ENCODE measurements around the gene CADPS2. TPM values are rescaled to one million over a fixed set of nuclear protein-coding genes. Genes with fewer than 3 reads are reported as not detected.

The CADPS2 gene
- total and polyA plus RNA-seq, 9 donors: 4.4 to 11.3 (median 7.4) TPM

- no peaks in the 10 kb centered on the region for H3K9me3 ChIP-seq (replicated peaks; ENCODE audit: control insufficient read depth, low read depth, low read length)
- H3K4me3 ChIP-seq (ENCODE audit: low read length): no peak overlapping the region
- no peaks in the 10 kb centered on the region for H3K27me3 ChIP-seq (ENCODE audit: control insufficient read depth, insufficient read depth, low read length)
- no CpG with 5 or more reads among the region's 1 CpG for WGBS (ENCODE audit: insufficient coverage)
- no peak for DNase-seq
- no peak overlapping the region for H3K27ac ChIP-seq (ENCODE audit: low read length)
- H3K36me3 ChIP-seq (ENCODE audit: control insufficient read depth, insufficient read depth, low read length): no peaks in the 10 kb centered on the region
- H3K4me1 ChIP-seq (ENCODE audit: control insufficient read depth, insufficient read depth, low read length): no peaks in the 10 kb centered on the region
Measured at GRCh38 chr7:122384528-122384927, 501.7 kb downstream of the CADPS2 start.

- H3K4me1 ChIP-seq (ENCODE audit: control insufficient read depth, insufficient read depth, low read length): no peaks in the 10 kb centered on the region
- H3K4me3 ChIP-seq (ENCODE audit: low read length): no peak overlapping the region
- WGBS (ENCODE audit: insufficient coverage): 20% methylated on average over 1 of the region's 3 CpGs
- DNase-seq: no peak
- H3K36me3 ChIP-seq (ENCODE audit: control insufficient read depth, insufficient read depth, low read length): no peaks in the 10 kb centered on the region
- H3K27me3 ChIP-seq (ENCODE audit: control insufficient read depth, insufficient read depth, low read length): no peaks in the 10 kb centered on the region
- no peak overlapping the region for H3K27ac ChIP-seq (ENCODE audit: low read length)
- no peaks in the 10 kb centered on the region for H3K9me3 ChIP-seq (replicated peaks; ENCODE audit: control insufficient read depth, low read depth, low read length)
Measured at GRCh38 chr7:122383934-122384333, 502.3 kb downstream of the CADPS2 start.

GRCh38 chr7:122380992-122381391, 505.3 kb downstream of the CADPS2 start:
- no peak overlapping the region for H3K27ac ChIP-seq (ENCODE audit: low read length)
- no peaks in the 10 kb centered on the region for H3K4me1 ChIP-seq (ENCODE audit: control insufficient read depth, insufficient read depth, low read length)
- no peaks in the 10 kb centered on the region for H3K36me3 ChIP-seq (ENCODE audit: control insufficient read depth, insufficient read depth, low read length)
- DNase-seq: no peak
- WGBS (ENCODE audit: insufficient coverage): no CpG with 5 or more reads among the region's 3 CpGs
- no peaks in the 10 kb centered on the region for H3K27me3 ChIP-seq (ENCODE audit: control insufficient read depth, insufficient read depth, low read length)
- H3K9me3 ChIP-seq (replicated peaks; ENCODE audit: control insufficient read depth, low read depth, low read length): no peaks in the 10 kb centered on the region
- H3K4me3 ChIP-seq (ENCODE audit: low read length): no peak overlapping the region

GRCh38 chr7:122379491-122379890, 506.8 kb downstream of the CADPS2 start:
- DNase-seq: no peak
- Histone ChIP-seq H3K4me1 (ENCODE audit: control insufficient read depth, insufficient read depth, low read length) (no peaks in the 10 kb centered on the region), H3K27ac (ENCODE audit: low read length) (no peak overlapping the region), H3K9me3 (replicated peaks; ENCODE audit: control insufficient read depth, low read depth, low read length) (no peaks in the 10 kb centered on the region), H3K36me3 (ENCODE audit: control insufficient read depth, insufficient read depth, low read length) (no peaks in the 10 kb centered on the region), H3K27me3 (ENCODE audit: control insufficient read depth, insufficient read depth, low read length) (no peaks in the 10 kb centered on the region), H3K4me3 (ENCODE audit: low read length) (no peak overlapping the region)

- no peaks in the 10 kb centered on the region for H3K36me3 ChIP-seq (ENCODE audit: control insufficient read depth, insufficient read depth, low read length)
- no peaks in the 10 kb centered on the region for H3K9me3 ChIP-seq (replicated peaks; ENCODE audit: control insufficient read depth, low read depth, low read length)
- no peaks in the 10 kb centered on the region for H3K4me1 ChIP-seq (ENCODE audit: control insufficient read depth, insufficient read depth, low read length)
- no peak overlapping the region for H3K4me3 ChIP-seq (ENCODE audit: low read length)
- no peaks in the 10 kb centered on the region for H3K27me3 ChIP-seq (ENCODE audit: control insufficient read depth, insufficient read depth, low read length)
- no peak for DNase-seq
- no peak overlapping the region for H3K27ac ChIP-seq (ENCODE audit: low read length)
Measured at GRCh38 chr7:122369756-122370155, 516.5 kb downstream of the CADPS2 start.

GRCh38 chr7:122364761-122365280, 521.4 kb downstream of the CADPS2 start:
- Histone ChIP-seq H3K27me3 (ENCODE audit: control insufficient read depth, insufficient read depth, low read length) (no peaks in the 10 kb centered on the region), H3K4me1 (ENCODE audit: control insufficient read depth, insufficient read depth, low read length) (no peaks in the 10 kb centered on the region), H3K27ac (ENCODE audit: low read length) (no peak overlapping the region), H3K9me3 (replicated peaks; ENCODE audit: control insufficient read depth, low read depth, low read length) (no peaks in the 10 kb centered on the region), H3K4me3 (ENCODE audit: low read length) (no peak overlapping the region), H3K36me3 (ENCODE audit: control insufficient read depth, insufficient read depth, low read length) (no peaks in the 10 kb centered on the region)
- DNase-seq: no peak
- 80% methylated on average over 1 of the region's 1 CpG for WGBS (ENCODE audit: insufficient coverage)

- no peaks in the 10 kb centered on the region for H3K27me3 ChIP-seq (ENCODE audit: control insufficient read depth, insufficient read depth, low read length)
- H3K4me1 ChIP-seq (ENCODE audit: control insufficient read depth, insufficient read depth, low read length): no peaks in the 10 kb centered on the region
- no peak overlapping the region for H3K27ac ChIP-seq (ENCODE audit: low read length)
- no peak overlapping the region for H3K4me3 ChIP-seq (ENCODE audit: low read length)
- WGBS (ENCODE audit: insufficient coverage): 68% methylated on average over 2 of the region's 2 CpGs
- H3K36me3 ChIP-seq (ENCODE audit: control insufficient read depth, insufficient read depth, low read length): no peaks in the 10 kb centered on the region
- no peaks in the 10 kb centered on the region for H3K9me3 ChIP-seq (replicated peaks; ENCODE audit: control insufficient read depth, low read depth, low read length)
- no peak for DNase-seq
Measured at GRCh38 chr7:122363144-122363543, 523.1 kb downstream of the CADPS2 start.

- Histone ChIP-seq H3K9me3 (replicated peaks; ENCODE audit: control insufficient read depth, low read depth, low read length) (no peaks in the 10 kb centered on the region), H3K36me3 (ENCODE audit: control insufficient read depth, insufficient read depth, low read length) (no peaks in the 10 kb centered on the region), H3K4me3 (ENCODE audit: low read length) (no peak overlapping the region), H3K27ac (ENCODE audit: low read length) (no peak overlapping the region), H3K4me1 (ENCODE audit: control insufficient read depth, insufficient read depth, low read length) (no peaks in the 10 kb centered on the region), H3K27me3 (ENCODE audit: control insufficient read depth, insufficient read depth, low read length) (no peaks in the 10 kb centered on the region)
- no peak for DNase-seq
- no CpG with 5 or more reads among the region's 3 CpGs for WGBS (ENCODE audit: insufficient coverage)
Measured at GRCh38 chr7:122362473-122362872, 523.8 kb downstream of the CADPS2 start.

- Histone ChIP-seq H3K4me3 (ENCODE audit: low read length) (no peak overlapping the region), H3K27ac (ENCODE audit: low read length) (no peak overlapping the region), H3K36me3 (ENCODE audit: control insufficient read depth, insufficient read depth, low read length) (no peaks in the 10 kb centered on the region), H3K27me3 (ENCODE audit: control insufficient read depth, insufficient read depth, low read length) (no peaks in the 10 kb centered on the region), H3K4me1 (ENCODE audit: control insufficient read depth, insufficient read depth, low read length) (no peaks in the 10 kb centered on the region), H3K9me3 (replicated peaks; ENCODE audit: control insufficient read depth, low read depth, low read length) (no peaks in the 10 kb centered on the region)
- 100% methylated on average over 1 of the region's 2 CpGs for WGBS (ENCODE audit: insufficient coverage)
- DNase-seq: no peak
Measured at GRCh38 chr7:122354656-122355055, 531.6 kb downstream of the CADPS2 start.

GRCh38 chr7:122352454-122352853, 533.8 kb downstream of the CADPS2 start:
- WGBS (ENCODE audit: insufficient coverage): no CpG with 5 or more reads among the region's 3 CpGs
- Histone ChIP-seq H3K27me3 (ENCODE audit: control insufficient read depth, insufficient read depth, low read length) (no peaks in the 10 kb centered on the region), H3K27ac (ENCODE audit: low read length) (no peak overlapping the region)

GRCh38 chr7:122350701-122351100, 535.6 kb downstream of the CADPS2 start:
- no peaks in the 10 kb centered on the region for H3K36me3 ChIP-seq (ENCODE audit: control insufficient read depth, insufficient read depth, low read length)
- H3K4me3 ChIP-seq (ENCODE audit: low read length): no peak overlapping the region
- no peak overlapping the region for H3K27ac ChIP-seq (ENCODE audit: low read length)
- H3K27me3 ChIP-seq (ENCODE audit: control insufficient read depth, insufficient read depth, low read length): no peaks in the 10 kb centered on the region
- H3K9me3 ChIP-seq (replicated peaks; ENCODE audit: control insufficient read depth, low read depth, low read length): no peaks in the 10 kb centered on the region
- WGBS (ENCODE audit: insufficient coverage): 100% methylated on average over 1 of the region's 3 CpGs
- no peaks in the 10 kb centered on the region for H3K4me1 ChIP-seq (ENCODE audit: control insufficient read depth, insufficient read depth, low read length)
- DNase-seq: no peak

More at GRCh38 chr7:122352454-122352853, 533.8 kb downstream of the CADPS2 start:
- Histone ChIP-seq H3K36me3 (ENCODE audit: control insufficient read depth, insufficient read depth, low read length) (no peaks in the 10 kb centered on the region), H3K4me1 (ENCODE audit: control insufficient read depth, insufficient read depth, low read length) (no peaks in the 10 kb centered on the region), H3K9me3 (replicated peaks; ENCODE audit: control insufficient read depth, low read depth, low read length) (no peaks in the 10 kb centered on the region), H3K4me3 (ENCODE audit: low read length) (no peak overlapping the region)
- no peak for DNase-seq
